Measurements from ENCODE around the gene C1QTNF8.

Gene C1QTNF8

DNA sequence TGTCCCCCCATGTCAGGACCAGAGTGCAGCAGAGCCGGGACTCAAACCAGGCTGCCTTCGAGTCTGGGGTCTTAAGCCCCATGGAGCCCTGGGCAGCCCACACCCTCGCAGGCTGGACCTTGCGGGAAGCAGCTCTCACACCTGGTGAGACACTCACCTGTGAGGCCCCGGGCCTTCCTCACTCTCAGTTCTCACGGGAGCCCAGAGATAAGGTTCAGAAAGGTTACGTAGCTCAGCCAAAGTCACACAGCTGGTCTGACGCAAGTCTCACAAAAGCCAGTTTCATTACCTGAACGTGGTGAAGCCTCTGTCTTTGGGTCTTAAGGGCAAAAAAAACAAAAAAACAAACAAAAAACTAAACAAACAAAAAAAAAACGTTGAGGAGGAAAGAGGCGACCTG is 56.3 kb downstream of the C1QTNF8 start:
- DNase-seq = no peak

- DNase-seq = no peak
Observed at GRCh38 chr16:1038932-1039331, 57.1 kb downstream of the C1QTNF8 start.
